Esophagus muscularis mucosa (tissue), 2 donors: ENCODE results near the gene CCDC34.

ENCODE experiments used
- EP300 ChIP-seq: sonication (generic); formaldehyde crosslinking; IDR thresholded peaks from one replicate; pipeline ENCODE4 v1.6.1; 2017; ENCODE audit warnings: antibody characterized with exemption
- POLR2A ChIP-seq: fragments of 450-650 bp; IDR thresholded peaks from one replicate; pipeline ENCODE4 v1.6.1; 2017; ENCODE audit warnings: antibody characterized with exemption, moderate library complexity, mild to moderate bottlenecking, low read depth

GRCh38 chr11:27310707-27311106, 52.3 kb downstream of the CCDC34 start:
- TF ChIP-seq POLR2A (no peak), EP300 (no peak)
